Hepatic stellate cell (primary cell): ENCODE data around the gene TEX22.

ENCODE experiments used
- DNase-seq: peaks from one replicate; pipeline ENCODE4 v3.0.0; 2011; ENCODE audit warnings: low spot score

The TEX22 gene

DNA sequence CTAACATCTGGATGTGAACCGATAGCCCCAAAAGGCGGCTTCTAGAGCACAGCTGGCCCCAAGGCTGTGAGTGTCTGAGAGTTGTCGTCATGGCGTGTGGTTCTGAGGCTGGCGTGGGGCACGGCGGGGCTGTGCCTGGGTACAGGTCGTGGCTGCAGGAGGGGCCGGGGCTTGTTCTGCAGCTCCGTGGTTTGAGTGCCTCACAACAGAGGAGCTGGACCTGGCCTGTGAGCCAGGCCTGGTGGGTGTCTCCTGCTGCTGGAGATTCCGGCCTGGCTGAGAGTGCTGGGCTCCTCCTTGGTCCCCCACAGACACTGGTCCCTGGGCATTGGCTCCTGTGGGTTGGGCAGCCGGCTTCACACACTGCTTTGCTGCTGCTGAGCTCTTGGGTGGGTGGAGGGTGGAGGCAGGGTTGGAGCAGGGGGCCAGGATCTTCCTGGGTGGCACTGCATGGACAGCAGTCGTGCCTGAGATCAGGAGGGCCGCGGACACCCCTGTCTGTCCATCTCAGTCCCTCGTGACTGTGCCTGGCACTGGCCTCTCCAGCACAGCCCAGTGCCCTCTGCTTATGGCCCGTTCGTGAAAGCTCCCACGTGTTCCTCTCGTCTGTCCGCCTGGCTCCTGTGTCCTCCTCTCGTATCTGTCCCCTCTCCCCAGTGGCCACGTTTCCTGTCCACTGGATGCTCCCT lies 31.8 kb upstream of the TEX22 start:
- no peak for DNase-seq

DNA sequence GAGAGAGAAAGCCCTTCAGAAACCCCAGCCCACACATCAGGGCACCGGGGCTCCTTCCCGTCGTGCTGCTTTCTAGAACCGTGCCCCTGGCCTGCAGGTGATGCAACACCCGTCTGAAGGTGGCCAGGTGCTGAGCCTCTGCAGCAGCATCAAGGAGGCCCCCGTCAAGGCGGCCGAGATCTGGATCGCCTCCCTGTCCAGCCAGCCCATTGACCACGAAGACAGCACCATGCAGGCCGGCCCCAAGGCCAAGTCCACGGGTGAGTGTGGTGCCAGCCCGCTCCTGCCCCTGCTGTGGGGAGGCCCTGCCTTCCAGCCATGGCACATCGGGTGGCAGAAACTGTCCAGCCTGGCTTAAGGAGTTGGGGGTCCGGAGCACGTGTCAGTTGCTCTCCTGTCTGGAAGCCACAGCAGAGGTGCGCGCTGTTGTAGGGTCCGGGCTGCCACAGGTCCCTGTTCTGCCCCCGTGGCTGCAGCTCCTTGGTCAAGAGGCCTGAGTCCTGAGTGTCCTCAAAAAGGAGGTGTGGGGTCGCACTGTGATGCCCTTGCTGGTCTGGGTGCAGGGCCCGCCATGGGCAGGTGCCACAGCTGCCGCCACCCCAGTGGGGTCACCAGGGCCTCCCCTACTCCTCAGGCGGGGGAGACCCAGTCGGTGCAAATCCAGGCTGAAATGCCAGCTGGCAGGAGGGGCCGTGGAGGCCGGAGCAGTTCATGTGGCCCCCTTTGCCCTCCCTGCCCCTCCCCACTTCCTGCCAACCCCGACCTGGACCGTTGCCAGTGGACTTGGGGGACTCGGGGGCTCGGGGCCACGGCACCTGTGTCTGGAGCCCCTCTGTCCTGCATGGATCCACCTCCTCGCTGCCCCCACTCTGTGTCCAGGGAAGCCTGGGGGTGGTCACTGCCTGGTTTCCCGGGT lies 31.0 kb upstream of the TEX22 start:
- no peak for DNase-seq

DNA sequence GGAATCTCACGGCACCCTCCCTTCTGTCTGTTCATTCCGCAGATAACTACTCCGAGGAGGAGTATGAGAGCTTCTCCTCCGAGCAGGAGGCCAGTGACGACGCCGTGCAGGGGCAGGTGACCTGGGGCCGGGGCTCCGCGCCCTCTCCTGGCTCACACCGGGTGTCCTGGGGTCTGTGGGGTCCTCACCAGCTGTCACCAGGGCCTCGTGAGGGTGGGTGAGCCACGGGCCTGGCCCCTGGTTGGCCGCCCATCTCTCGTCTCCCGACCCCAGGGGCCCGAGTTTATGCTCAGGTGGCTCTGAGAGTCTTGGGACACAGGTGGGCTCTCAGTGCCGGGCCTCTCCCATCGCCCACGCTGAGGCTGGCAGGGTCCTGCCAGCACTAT lies 30.3 kb upstream of the TEX22 start:
- DNase-seq, result no peak

GRCh38 chr14:105368426-105368825 lies 29.9 kb upstream of the TEX22 start:
- DNase-seq, result no peak

- DNase-seq, result no peak
Measured at GRCh38 chr14:105368910-105369652, 29.3 kb upstream of the TEX22 start.

DNA sequence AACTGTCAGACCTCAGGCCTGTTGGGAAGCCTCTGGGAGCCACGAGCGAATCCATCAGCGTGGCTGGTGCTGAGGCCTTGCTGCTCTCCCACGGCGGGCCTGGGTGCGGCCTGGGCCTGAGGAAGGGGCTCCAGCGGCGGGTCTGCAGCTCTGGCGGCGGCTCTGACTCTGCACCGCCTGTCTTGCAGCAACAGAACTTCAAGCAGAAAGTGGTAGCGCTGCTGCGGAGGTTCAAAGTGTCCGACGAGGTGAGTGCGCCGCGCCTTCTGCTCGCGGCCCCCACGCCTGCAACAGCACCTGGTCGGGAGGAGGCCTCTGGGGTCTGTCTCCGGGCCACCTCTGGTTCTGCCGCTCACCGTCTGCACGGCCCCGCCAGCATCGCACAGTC lies 28.7 kb upstream of the TEX22 start:
- no peak for DNase-seq

- DNase-seq, result no peak
Measured at GRCh38 chr14:105374389-105374788, 23.9 kb upstream of the TEX22 start.

DNA sequence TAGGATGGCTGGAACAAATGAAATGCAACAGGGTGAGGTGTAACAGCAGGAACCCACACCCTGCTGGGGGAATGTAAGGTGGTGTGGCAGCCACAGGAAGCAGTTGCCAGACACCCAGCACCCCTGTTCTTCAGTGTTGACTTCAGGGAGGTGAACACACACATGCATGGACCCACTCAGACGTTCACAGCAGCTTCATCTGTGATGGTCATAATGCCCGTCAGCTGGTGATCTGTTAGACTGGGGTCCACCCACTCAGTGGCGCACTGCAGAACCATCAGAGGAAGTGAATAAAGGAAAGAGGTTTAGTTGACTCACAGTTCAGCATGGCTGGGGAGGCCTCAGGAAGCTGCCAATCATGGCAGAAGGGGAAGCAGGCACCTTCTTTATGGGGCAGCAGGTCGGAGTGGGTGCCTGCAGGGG lies 22.7 kb upstream of the TEX22 start:
- no peak for DNase-seq

- no peak for DNase-seq
Measured at GRCh38 chr14:105376521-105377440, 21.6 kb upstream of the TEX22 start.

GRCh38 chr14:105377555-105378182 lies 20.7 kb upstream of the TEX22 start:
- no peak for DNase-seq

DNA sequence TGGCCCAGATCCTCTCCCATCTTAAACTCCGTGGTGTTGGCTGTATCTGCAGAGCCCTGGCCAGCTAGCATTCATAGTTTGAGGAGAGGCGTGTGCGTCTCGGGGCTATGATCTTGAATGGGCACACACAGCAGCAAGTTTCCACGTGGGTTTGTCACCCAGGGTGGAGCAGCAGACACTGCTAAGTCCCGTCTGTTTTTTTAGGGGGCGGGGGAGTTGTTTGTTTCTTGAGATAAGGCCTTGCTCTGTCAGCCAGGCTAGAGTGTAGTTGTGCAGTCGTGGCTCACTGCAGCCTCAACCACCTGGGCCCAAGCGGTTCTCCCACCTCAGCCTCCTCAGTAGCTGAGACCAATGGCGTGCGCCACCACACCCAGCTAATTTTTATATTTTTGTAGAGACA lies 20.1 kb upstream of the TEX22 start:
- no peak for DNase-seq

- DNase-seq, result no peak
Measured at GRCh38 chr14:105378873-105379685, 19.3 kb upstream of the TEX22 start.

DNA sequence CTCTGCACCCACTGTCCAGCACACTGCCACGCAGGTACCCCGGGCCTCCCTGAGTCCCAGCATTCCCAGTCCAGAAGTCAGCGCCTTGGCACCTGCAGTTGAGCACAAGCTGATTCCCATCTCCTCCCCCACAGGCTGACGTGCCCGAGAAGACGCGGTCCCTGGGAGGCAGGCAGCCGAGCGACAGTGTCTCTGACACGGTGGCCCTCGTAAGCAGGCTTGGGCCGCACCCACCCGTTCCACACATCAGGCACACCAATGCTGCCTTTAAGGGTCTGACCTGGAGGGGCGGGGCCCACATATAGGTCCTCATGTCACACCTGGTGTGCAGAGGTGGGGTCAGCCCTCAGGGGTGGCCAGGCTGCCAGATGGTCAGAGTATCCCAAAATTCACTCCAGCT lies 18.4 kb upstream of the TEX22 start:
- DNase-seq, result no peak

DNA sequence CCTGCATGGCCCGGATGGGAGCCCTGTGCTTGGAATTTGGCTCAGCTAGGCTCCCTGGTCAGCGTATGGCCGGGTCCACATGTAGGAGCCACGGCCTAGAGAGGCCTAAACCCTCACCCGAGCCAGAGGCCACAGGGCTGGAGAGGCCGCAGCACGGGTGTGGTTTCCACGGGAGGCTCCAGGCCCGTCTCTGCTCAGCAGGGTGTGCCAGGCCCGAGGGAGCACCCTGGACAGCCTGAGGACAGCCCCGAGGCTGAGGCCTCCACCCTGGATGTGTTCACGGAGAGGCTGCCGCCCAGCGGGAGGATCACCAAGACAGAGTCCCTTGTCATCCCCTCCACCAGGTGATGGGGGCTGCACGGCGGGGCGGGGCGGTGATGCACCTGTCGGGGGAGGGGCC lies 17.6 kb upstream of the TEX22 start:
- DNase-seq, result no peak

DNA sequence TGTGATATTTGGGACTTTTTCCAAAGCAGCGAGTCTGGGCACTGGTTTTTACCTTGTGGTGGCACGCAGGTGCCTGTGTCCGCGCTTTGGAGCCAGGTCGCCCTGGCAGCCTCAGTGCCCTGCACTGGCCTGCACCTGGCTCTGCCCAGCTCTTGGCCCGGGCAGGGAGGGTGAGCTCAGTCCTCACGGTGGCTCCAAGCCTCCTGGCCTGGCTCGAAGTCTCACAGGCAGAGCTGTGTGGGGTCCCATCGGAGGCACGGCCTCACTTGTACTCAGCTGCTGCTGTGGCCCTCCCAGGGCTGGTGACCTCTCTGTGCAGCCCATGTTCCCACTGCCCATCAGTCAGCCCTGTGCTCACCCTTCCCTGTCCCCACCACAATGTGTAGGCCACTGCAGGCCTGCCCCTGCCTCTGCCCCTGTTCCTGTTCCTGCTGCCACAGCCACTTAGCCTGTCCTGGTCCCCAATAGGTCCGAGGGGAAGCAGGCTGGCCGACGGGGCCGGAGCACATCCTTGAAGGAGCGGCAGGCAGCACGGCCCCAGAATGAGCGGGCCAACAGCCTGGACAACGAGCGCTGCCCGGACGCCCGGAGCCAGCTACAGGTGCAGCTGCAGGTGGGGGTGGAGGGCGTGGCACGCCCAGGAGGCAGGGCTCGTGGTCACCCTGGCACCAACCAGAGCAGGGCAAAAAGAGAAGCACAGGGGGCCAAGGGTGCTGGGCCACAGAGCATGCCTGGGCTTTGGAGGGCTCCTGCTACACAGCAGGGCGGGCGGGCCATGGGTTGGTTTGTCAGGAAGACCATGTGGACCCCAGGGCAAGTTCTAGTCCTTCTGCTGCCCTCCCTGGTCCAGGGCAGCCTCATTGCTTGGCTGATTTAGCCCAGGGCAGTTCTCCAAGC lies 16.6 kb upstream of the TEX22 start:
- DNase-seq, result no peak

GRCh38 chr14:105382343-105383082 lies 15.8 kb upstream of the TEX22 start:
- DNase-seq, result no peak

DNA sequence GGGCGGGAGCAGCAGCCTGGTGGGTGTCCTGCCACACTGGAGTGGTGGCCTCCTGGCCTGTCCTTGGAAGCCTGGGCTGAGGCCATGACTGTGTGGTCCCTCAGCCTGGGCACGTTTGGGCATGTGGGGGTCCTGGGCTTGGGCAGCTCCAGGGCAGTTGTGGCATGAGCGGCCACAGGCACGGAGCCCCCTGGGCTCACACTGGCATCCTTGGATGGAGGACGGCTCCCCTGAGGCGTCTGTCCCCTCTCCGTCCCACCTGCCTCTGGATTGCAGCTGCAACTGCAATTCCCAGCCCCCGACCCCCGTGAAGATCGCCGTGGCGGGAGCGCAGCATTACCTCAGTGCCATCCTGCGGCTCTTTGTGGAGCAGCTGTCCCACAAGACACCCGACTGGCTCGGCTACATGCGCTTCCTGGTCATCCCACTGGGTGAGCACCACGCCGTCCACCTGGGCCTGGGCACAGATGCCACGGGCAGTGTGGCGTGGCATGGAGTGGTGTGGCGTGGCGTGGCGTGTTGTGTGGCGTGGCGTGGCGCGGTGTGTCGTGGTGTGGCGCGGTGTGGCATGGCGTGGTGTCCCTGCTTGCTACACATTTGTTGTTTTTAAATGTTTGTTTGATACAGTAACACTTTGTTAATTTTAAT lies 15.1 kb upstream of the TEX22 start:
- no peak for DNase-seq

DNA sequence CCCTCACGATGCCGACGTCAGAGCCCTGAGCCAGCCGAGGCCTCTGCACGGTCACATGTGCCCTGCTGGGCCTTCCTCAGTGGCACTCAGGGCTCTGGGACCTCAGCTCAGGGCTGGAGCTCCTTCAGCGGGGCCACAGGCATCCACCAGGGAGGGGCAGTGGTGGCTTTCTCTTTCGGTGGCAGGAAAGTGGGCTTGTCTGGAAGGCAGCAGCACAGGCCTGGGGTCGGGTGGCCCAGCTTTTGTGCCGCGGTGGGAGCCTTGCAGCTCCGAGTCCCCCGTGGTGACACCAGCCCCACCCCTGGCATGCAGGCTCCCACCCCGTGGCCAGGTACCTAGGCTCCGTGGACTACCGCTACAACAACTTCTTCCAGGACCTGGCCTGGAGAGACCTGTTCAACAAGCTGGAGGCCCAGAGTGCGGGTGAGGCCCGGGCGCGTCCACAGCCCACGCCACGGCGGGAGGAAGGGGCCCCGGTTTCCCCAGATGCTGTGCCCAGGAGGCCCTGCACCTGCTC lies 14.2 kb upstream of the TEX22 start:
- no peak for DNase-seq
